ENCODE results near the gene NDUFAF5.

Gene NDUFAF5

DNA sequence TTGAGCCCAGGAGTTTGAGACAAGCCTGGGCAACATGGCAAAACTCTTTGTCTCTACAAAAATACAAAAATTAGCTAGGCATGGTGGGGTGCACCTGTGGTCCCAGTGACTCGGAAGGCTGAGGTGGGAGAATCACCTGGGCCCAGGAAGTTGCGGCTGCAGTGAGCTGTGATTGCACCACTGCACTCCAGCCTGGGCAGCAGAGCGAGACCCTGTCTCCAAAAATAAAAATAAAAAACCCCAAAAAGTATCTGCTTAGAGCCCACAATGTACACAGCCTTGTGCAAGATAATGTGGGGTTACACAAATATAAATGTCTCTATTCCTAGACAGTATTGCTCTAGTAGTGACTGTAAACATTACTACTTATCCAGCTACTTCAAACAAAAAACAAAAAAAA lies 6.0 kb upstream of the NDUFAF5 start:
- no peak for DNase-seq (ENCODE audit: low spot score)

GRCh38 chr20:13783528-13783927 lies 1.3 kb upstream of the NDUFAF5 start:
- no peak for DNase-seq (ENCODE audit: low spot score)

DNA sequence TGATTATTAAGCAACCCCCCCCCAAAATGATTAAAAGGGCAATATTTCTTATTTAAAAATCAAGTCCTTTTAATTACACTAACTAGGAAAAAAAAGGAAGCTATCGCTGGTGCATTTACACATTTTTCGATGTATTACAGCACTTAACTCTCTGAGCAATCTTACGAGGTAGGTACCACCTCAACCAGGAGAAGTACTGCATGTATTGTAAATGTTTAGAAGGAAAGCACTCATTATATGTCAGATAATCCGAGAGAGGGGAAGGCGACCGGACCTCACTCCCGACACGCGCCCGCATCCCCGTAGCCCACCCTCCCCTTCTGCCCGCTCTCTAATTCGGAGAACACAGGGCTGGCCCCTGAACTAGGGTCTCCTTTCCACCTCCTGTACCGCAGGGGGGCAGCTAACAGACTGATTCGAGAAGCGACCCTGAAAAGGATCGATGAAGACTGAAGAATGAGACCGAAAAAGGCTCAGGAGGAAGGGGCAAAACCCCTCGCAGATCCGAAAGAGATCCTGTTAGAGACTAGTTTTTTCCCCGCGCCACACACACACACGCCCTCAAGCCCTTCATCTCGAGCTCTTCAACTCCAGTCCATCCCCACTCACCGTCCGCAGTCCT lies 446 bp upstream of the NDUFAF5 start:
- DNase-seq (ENCODE audit: low spot score), result peak; percentile 17

- no peak for DNase-seq (ENCODE audit: low spot score)
These were observed 1.5 kb downstream of the NDUFAF5 start for GRCh38 chr20:13786143-13786828.

GRCh38 chr20:13788167-13788834 lies 3.5 kb downstream of the NDUFAF5 start:
- peak; percentile 55 for DNase-seq (ENCODE audit: low spot score)

- DNase-seq (ENCODE audit: low spot score), result no peak
These were observed 5.9 kb downstream of the NDUFAF5 start for GRCh38 chr20:13790708-13791107.

GRCh38 chr20:13791540-13792459 lies 7.0 kb downstream of the NDUFAF5 start:
- no peak for DNase-seq (ENCODE audit: low spot score)

GRCh38 chr20:13793001-13793400 lies 8.2 kb downstream of the NDUFAF5 start:
- no peak for DNase-seq (ENCODE audit: low spot score)

DNA sequence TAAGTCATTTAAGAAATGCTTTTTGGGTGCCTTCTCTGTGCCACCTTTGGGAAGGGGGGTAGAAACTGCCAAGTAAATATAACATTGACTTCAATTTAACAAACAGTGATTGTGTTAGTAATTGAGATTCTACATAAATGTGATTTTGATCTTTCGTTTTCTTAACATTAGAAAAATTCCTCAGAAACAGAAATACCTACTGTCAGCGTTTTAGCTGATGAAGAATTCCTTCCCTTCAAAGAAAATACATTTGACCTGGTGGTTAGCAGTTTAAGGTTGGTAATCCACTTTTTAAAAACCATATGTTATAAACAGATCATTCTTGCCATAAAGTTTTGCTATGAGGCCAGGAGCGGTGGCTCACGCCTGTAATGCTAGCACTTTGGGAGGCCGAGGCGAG lies 9.8 kb downstream of the NDUFAF5 start:
- DNase-seq (ENCODE audit: low spot score), result no peak

DNA sequence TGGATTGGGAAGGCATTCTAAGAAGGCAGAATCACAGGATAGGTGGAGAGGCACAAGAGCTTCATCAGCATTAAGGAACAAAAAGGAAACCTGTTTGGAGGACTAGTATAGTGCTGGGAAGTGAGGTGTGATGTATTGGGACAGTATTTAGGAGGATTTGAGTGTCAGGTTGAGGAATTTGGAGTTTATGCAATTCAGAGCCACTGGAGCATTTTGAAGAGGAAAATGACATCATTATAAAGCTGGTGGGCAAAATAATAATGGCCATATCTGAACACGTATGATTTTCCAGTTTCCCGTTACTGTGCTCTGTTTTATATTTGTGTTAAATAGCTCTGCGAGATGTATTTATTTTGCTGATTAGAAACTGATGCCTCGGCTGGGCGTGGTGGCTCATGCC lies 14.2 kb downstream of the NDUFAF5 start:
- no peak for DNase-seq (ENCODE audit: low spot score)

GRCh38 chr20:13799974-13800373 lies 15.1 kb downstream of the NDUFAF5 start:
- no peak for DNase-seq (ENCODE audit: low spot score)

GRCh38 chr20:13800728-13801134 lies 15.9 kb downstream of the NDUFAF5 start:
- DNase-seq (ENCODE audit: low spot score), result peak; percentile 88

DNA sequence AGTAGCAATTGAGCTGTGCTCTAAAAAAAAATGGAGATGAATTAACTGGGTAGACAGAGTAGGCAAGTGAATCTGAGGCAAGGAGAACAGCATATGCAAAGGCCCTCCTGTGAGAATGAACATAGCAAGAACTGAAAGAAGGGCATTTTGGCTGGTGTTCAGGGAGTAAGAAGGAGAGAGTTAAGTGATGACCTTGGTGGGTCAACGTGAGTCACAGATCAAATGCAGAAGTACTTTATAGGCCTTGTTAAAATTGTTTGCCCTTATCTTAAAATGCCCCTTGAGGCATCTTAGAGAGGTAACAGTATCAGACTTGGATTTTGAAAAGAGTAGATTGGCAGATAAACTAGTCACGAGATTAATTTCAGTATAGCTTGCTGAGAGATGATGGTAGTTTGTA lies 24.5 kb downstream of the NDUFAF5 start:
- DNase-seq (ENCODE audit: low spot score), result no peak

GRCh38 chr20:13809855-13810254 lies 25.0 kb downstream of the NDUFAF5 start:
- no peak for DNase-seq (ENCODE audit: low spot score)

GRCh38 chr20:13810446-13810845 lies 25.6 kb downstream of the NDUFAF5 start:
- no peak for DNase-seq (ENCODE audit: low spot score)

GRCh38 chr20:13813910-13814309 lies 29.1 kb downstream of the NDUFAF5 start:
- no peak for DNase-seq (ENCODE audit: low spot score)

DNA sequence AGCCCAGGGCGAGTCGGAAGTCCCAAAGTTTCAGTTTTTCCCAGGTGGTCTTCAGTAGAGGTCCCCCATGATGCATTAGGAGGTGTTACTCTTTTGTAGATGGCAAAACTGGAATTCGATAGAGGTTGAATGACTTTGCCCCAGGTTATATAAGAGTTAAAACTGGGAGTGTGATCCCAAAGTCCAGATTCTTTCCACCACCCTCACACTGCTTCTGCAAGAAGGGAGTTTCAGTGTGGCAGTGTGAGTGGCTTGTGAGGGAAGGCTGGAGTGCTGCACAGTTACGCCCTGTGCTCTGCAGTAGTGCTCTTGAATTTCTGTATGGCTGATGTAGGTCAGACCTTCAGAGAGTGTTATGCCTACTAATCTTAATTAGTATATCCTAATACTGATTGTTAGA lies 29.8 kb downstream of the NDUFAF5 start:
- no peak for DNase-seq (ENCODE audit: low spot score)

DNA sequence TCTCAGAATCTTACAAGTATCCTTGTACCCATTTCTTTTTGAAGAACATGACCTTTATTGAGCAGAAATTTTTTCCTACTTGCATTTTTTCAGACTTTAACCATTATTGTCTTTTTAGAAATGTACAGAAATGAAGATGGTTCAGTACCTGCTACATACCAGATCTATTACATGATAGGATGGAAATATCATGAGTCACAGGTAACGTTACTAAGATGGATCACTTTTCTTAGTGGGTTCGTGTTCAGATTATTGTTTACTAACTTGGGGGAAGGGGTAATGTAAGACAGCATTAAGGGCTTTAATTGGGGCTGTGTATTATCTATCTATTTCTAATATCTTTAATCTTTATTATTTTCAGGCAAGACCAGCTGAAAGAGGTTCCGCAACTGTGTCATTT lies 31.9 kb downstream of the NDUFAF5 start:
- no peak for DNase-seq (ENCODE audit: low spot score)

DNA sequence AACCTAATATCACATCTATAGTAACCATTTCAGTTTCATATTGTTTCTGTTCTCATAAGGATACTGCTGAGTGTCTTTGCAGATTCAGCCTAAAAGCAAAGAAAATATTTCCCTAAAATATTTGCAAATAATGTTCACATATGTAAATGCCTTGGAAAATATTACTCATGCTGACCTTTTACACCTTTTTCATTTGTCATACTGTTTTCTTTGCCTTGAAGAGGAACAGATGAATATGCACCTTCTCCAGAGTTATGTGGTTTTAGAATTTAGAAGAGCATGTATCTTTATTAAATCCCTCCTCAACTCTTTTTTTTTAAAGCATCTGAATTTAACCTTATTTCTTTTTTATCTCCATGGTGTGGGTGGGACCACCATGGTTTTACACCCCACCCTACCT lies 32.5 kb downstream of the NDUFAF5 start:
- DNase-seq (ENCODE audit: low spot score), result no peak

DNA sequence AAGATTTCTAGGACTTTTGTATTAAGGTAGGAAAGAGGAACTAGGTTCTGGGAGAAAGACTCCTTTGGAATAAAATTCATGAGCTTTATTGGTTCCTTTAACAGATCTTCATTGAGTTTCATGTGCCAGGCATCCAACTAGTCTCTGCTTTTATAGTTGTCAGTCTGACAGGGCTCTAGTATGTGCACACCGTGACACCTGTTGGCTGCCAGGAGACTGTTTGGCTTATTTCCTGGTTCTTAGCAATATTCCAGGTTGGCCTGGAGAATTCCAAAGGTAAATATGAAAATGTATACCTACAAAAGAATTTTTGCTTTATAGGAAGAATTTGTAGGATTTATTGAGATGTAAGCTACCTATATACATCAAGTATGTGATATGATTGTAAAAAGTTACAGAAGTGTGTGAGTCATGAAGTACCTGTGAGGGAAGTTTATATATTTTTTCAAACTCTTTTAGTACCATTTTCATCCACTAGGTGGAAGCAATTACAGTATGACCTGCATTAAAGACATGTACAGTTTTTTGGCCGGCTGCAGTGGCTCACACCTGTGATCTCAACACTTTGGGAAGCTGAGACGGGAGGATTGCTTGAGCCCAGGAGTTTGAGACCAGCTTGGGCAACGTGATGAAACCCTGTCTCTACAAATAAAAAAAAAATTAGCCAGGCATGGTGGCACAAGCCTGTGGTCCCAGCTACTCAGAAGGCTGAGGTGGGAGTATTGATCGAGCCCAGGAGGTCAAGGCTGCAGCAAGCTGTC lies 35.2 kb downstream of the NDUFAF5 start:
- DNase-seq (ENCODE audit: low spot score), result peak; percentile 56

- peak; percentile 82 for DNase-seq (ENCODE audit: low spot score)
These were observed 37.0 kb downstream of the NDUFAF5 start for GRCh38 chr20:13821876-13822275.

GRCh38 chr20:13822459-13822858 lies 37.6 kb downstream of the NDUFAF5 start:
- peak; percentile 14 for DNase-seq (ENCODE audit: low spot score)
